Right lobe of liver (tissue), 4 donors: ENCODE measurements around the gene PDE7B.

ENCODE experiments used
- POLR2A ChIP-seq: fragments of 450-650 bp; IDR thresholded peaks from one replicate; pipeline ENCODE4 v1.6.1; 2017; ENCODE audit warnings: antibody characterized with exemption, mild to moderate bottlenecking
- TF ChIP-seq, protein P1 (sequence below), 4 donors: fragments of 200-600 bp in 3 of 4; fragments of 450-650 bp in 1 of 4; IDR thresholded peaks; one replicate each; pipeline versions ENCODE4 v1.5.1 to v1.8.0; 2016 to 2022; ENCODE audit warnings: antibody characterized with exemption in 4 of 4, mild to moderate bottlenecking in 2 of 4
- donor health status: DM: no; HTN: no; CAD: no.
- donor health status: DM: no; HTN: no; CAD: no.
- donor health status: DM: no; HTN: yes; CAD: no.

DNA sequence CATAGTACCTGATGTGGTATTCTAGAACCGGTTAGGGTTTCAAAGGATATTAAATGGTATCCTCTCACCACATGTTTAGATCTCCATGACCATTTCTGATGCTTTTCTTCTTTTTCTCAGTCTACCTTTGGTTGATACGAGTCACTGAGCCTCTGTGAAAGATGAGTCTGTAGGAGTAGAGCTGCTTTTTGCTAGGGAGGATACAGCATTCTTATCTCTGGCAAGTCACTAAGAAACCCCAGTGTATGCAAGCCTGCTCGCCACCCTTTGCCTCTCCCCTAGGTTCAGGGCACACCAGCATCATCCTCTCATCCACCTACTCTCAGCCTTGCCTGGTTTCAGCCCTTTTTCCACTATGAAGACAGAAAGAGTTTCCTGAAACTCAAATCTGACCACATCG is 308.7 kb downstream of the PDE7B start:
- TF ChIP-seq, protein P1, sequence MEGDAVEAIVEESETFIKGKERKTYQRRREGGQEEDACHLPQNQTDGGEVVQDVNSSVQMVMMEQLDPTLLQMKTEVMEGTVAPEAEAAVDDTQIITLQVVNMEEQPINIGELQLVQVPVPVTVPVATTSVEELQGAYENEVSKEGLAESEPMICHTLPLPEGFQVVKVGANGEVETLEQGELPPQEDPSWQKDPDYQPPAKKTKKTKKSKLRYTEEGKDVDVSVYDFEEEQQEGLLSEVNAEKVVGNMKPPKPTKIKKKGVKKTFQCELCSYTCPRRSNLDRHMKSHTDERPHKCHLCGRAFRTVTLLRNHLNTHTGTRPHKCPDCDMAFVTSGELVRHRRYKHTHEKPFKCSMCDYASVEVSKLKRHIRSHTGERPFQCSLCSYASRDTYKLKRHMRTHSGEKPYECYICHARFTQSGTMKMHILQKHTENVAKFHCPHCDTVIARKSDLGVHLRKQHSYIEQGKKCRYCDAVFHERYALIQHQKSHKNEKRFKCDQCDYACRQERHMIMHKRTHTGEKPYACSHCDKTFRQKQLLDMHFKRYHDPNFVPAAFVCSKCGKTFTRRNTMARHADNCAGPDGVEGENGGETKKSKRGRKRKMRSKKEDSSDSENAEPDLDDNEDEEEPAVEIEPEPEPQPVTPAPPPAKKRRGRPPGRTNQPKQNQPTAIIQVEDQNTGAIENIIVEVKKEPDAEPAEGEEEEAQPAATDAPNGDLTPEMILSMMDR (IDR thresholded peaks at IDR 0.05), result no peak
- TF ChIP-seq POLR2A, result no peak
